HEK293T (cell line): ENCODE results near the gene MKX.
A peak's percentile ranks its signal among the peaks of the same experiment; 100 is the strongest.

Experiments used
- CTCF ChIA-PET: fragments of 350-600 bp; formaldehyde crosslinking; extraction: SDS; loops from one replicate; lab custom pipeline; 2021; ENCODE audit warnings: antibody characterized with exemption, inconsistent platforms; lab: Yijun Ruan, JAX
- POLR2A ChIA-PET: fragments of 350-600 bp; formaldehyde crosslinking; extraction: SDS; loops from one replicate; lab custom pipeline; 2020; ENCODE audit warnings: antibody characterized with exemption, inconsistent platforms; lab: Yijun Ruan, JAX
- DNase-seq: peaks from one replicate; pipeline ENCODE4 v3.0.0; 2012; ENCODE audit warnings: mixed read lengths; ENCODE audit errors: extremely low spot score
- ARNT ChIP-seq: fragments of 450-650 bp; IDR thresholded peaks from 2 replicates; pipeline ENCODE4 v1.6.1; 2017; ENCODE audit warnings: mild to moderate bottlenecking
- BHLHE40 ChIP-seq: fragments of 450-650 bp; IDR thresholded peaks from 2 replicates; pipeline ENCODE4 v1.6.1; 2016; ENCODE audit warnings: mild to moderate bottlenecking, moderate library complexity, borderline replicate concordance
- CTBP1 ChIP-seq: fragments of 450-650 bp; IDR thresholded peaks from 2 replicates; pipeline ENCODE4 v1.6.1; 2016; ENCODE audit warnings: borderline replicate concordance
- ELF4 ChIP-seq: fragments of 450-650 bp; IDR thresholded peaks from 2 replicates; pipeline ENCODE4 v1.6.1; 2017; ENCODE audit warnings: antibody characterized with exemption
- FOXA1 ChIP-seq: fragments of 450-650 bp; IDR thresholded peaks from 2 replicates; pipeline ENCODE4 v1.6.1; 2016; ENCODE audit warnings: mild to moderate bottlenecking
- FOXK2 ChIP-seq: fragments of 450-650 bp; IDR thresholded peaks from 2 replicates; pipeline ENCODE4 v1.6.1; 2016; ENCODE audit warnings: mild to moderate bottlenecking
- FOXM1 ChIP-seq: fragments of 450-650 bp; IDR thresholded peaks from 2 replicates; pipeline ENCODE4 v1.6.1; 2017; ENCODE audit warnings: mild to moderate bottlenecking, borderline replicate concordance
- HDGF ChIP-seq: fragments of 450-650 bp; IDR thresholded peaks from 2 replicates; pipeline ENCODE4 v1.6.1; 2017; ENCODE audit warnings: antibody characterized with exemption, borderline replicate concordance
- L3MBTL2 ChIP-seq: fragments of 450-650 bp; conservative IDR thresholded peaks from 2 replicates; pipeline ENCODE4 v1.6.1; 2016; ENCODE audit warnings: mild to moderate bottlenecking
- LEF1 ChIP-seq: fragments of 450-650 bp; IDR thresholded peaks from 2 replicates; pipeline ENCODE4 v1.6.1; 2017; ENCODE audit warnings: mild to moderate bottlenecking, borderline replicate concordance
- NFRKB ChIP-seq: fragments of 450-650 bp; IDR thresholded peaks from 2 replicates; pipeline ENCODE4 v1.6.1; 2016; ENCODE audit warnings: mild to moderate bottlenecking, moderate library complexity
- PKNOX1 ChIP-seq: fragments of 450-650 bp; IDR thresholded peaks from 2 replicates; pipeline ENCODE4 v1.6.1; 2016
- SP1 ChIP-seq: fragments of 450-650 bp; IDR thresholded peaks from 2 replicates; pipeline ENCODE4 v1.6.1; 2017
- SUZ12 ChIP-seq: fragments of 450-650 bp; IDR thresholded peaks from 2 replicates; pipeline ENCODE4 v1.6.1; 2016; ENCODE audit warnings: mild to moderate bottlenecking
- TARDBP ChIP-seq: fragments of 450-650 bp; IDR thresholded peaks from 2 replicates; pipeline ENCODE4 v1.6.1; 2016
- ZNF384 ChIP-seq: fragments of 450-650 bp; IDR thresholded peaks from 2 replicates; pipeline ENCODE4 v1.6.1; 2016

MKX gene

GRCh38 chr10:27742195-27743011, 3.2 kb downstream of the MKX start:
- peak; percentile 54 for DNase-seq
- ChIA-PET POLR2A (no interaction called here), CTCF (interaction anchor here (0.7 kb wide), 1 partner anchor 85 kb away, joined by 3 read pairs; no protein-coding TSS in a partner anchor)
- TF ChIP-seq L3MBTL2 (no peak), FOXK2 (no peak), ELF4 (no peak), BHLHE40 (no peak), FOXA1 (no peak), HDGF (no peak), SUZ12 (no peak), ARNT (no peak), LEF1 (no peak), NFRKB (no peak), SP1 (no peak), PKNOX1 (no peak), ZNF384 (no peak)

GRCh38 chr10:27741173-27742091, 4.2 kb downstream of the MKX start:
- DNase-seq = no peak
- no peak for TF ChIP-seq LEF1
- TF ChIP-seq PKNOX1 = no peak
- no peak for TF ChIP-seq FOXA1
- no peak for TF ChIP-seq SUZ12
- TF ChIP-seq CTBP1 = no peak
- TF ChIP-seq TARDBP = no peak
- TF ChIP-seq NFRKB = no peak
- TF ChIP-seq ELF4 = no peak
- TF ChIP-seq BHLHE40 = no peak
- TF ChIP-seq ARNT = no peak
- TF ChIP-seq FOXM1 = no peak
- no peak for TF ChIP-seq FOXK2
- TF ChIP-seq L3MBTL2 = no peak
- ChIA-PET CTCF (interaction anchor here (0.7 kb wide), 1 partner anchor 84 kb away, joined by 3 read pairs; no protein-coding TSS in a partner anchor), POLR2A (no interaction called here)

- POLR2A ChIA-PET = no interaction called here
- DNase-seq = no peak
- TF ChIP-seq ELF4 (no peak), BHLHE40 (no peak), CTBP1 (no peak), L3MBTL2 (no peak), FOXA1 (no peak)
- CTCF ChIA-PET = no interaction called here
These were observed 9.2 kb downstream of the MKX start for GRCh38 chr10:27736396-27736795.

- no peak for TF ChIP-seq FOXA1
- TF ChIP-seq BHLHE40 = no peak
- no peak for TF ChIP-seq FOXK2
- no peak for TF ChIP-seq PKNOX1
- TF ChIP-seq TARDBP = no peak
- no peak for TF ChIP-seq HDGF
- TF ChIP-seq NFRKB = no peak
- no peak for TF ChIP-seq LEF1
- TF ChIP-seq L3MBTL2 = no peak
- TF ChIP-seq ZNF384 = no peak
- TF ChIP-seq FOXM1 = no peak
- no peak for TF ChIP-seq SP1
- TF ChIP-seq CTBP1 = no peak
- no peak for TF ChIP-seq ELF4
- TF ChIP-seq ARNT = no peak
- no peak for TF ChIP-seq SUZ12
- POLR2A ChIA-PET = no interaction called here
These were observed 15.6 kb downstream of the MKX start for GRCh38 chr10:27730041-27730440.

GRCh38 chr10:27728338-27728737, 17.3 kb downstream of the MKX start:
- CTCF ChIA-PET = interaction anchor here (0.6 kb wide), 1 partner anchor 616 kb away, joined by 3 read pairs; no protein-coding TSS in a partner anchor
- DNase-seq = no peak
- POLR2A ChIA-PET = no interaction called here
- TF ChIP-seq TARDBP = no peak

More at GRCh38 chr10:27730041-27730440, 15.6 kb downstream of the MKX start:
- CTCF ChIA-PET = no interaction called here
- no peak for DNase-seq

- no peak for TF ChIP-seq SP1
- TF ChIP-seq ARNT = no peak
- TF ChIP-seq ZNF384 = no peak
- no peak for TF ChIP-seq FOXK2
- no peak for TF ChIP-seq TARDBP
- no peak for TF ChIP-seq ELF4
- TF ChIP-seq FOXM1 = no peak
- TF ChIP-seq BHLHE40 = no peak
- no peak for TF ChIP-seq HDGF
- TF ChIP-seq PKNOX1 = no peak
- TF ChIP-seq SUZ12 = no peak
- TF ChIP-seq CTBP1 = no peak
- TF ChIP-seq NFRKB = no peak
- TF ChIP-seq FOXA1 = no peak
- TF ChIP-seq L3MBTL2 = no peak
- no peak for TF ChIP-seq LEF1
- no peak for DNase-seq
- ChIA-PET POLR2A (no interaction called here), CTCF (no interaction called here)
These were observed 21.3 kb downstream of the MKX start for GRCh38 chr10:27724287-27724686.
